HFFc6 (cell line): ENCODE data around the gene DMAP1. TPM values are rescaled to one million over a fixed set of nuclear protein-coding genes. Genes with fewer than 3 reads are reported as not detected.

Experiments
- DNase-seq: peaks from one replicate; pipeline ENCODE4 v3.0.0-alpha.2; 2018
- H3K27ac Mint-ChIP-seq: 2 replicates; pipeline ENCODE4 v1.8.0; 2020; ENCODE audit warnings: mild to moderate bottlenecking, mixed read lengths
- H3K27me3 Mint-ChIP-seq: 2 replicates; pipeline ENCODE4 v1.8.0; 2021; ENCODE audit warnings: mild to moderate bottlenecking, moderate library complexity, mixed read lengths; ENCODE audit not compliant: insufficient read depth
- H3K36me3 Mint-ChIP-seq: 2 replicates; pipeline ENCODE4 v1.8.0; 2021; ENCODE audit warnings: low read depth, mixed read lengths
- H3K4me1 Mint-ChIP-seq: 2 replicates; pipeline ENCODE4 v1.8.0; 2020; ENCODE audit warnings: low read depth, mixed read lengths
- H3K4me3 Mint-ChIP-seq: 2 replicates; pipeline ENCODE4 v1.8.0; 2020; ENCODE audit warnings: mild to moderate bottlenecking, moderate library complexity, mixed read lengths
- H3K9me3 Mint-ChIP-seq: 2 replicates; pipeline ENCODE4 v1.8.0; 2020; ENCODE audit warnings: mild to moderate bottlenecking, mixed read lengths
- CTCF ChIP-seq: fragments of 200-600 bp; sonication (generic); IDR thresholded peaks from 2 replicates; pipeline ENCODE4 v1.5.0; 2021; ENCODE audit warnings: antibody characterized with exemption, mild to moderate bottlenecking
- total RNA-seq, 6 experiments: library from RNA; stranded (reverse); fragmentation: NEBNext Ultra II Directional; extraction: Animal tissue kit (Norgen Biotek cat#: 25700); gene quantifications; 2 replicates in 1 of 6; 3 replicates in 5 of 6; pipeline ENCODE4 v1.2.3, GENCODE V29; 2021

Gene DMAP1
- total RNA-seq, 6 experiments from 2014 or later: 25.7 to 34.6 (median 30.1) TPM

- Mint-ChIP-seq H3K36me3 (no peaks in the 10 kb centered on the region), H3K4me3 (no peak overlapping the region), H3K27me3 (peaks cover 3% of the 10 kb centered on the region; the same call in 1 of the 2 replicates), H3K27ac (no peak overlapping the region), H3K9me3 (no peaks in the 10 kb centered on the region), H3K4me1 (no peaks in the 10 kb centered on the region)
- DNase-seq: no peak
- TF ChIP-seq CTCF: no peak
These were observed 38.2 kb downstream of the DMAP1 start for GRCh38 chr1:44251486-44251885.

- Mint-ChIP-seq H3K27ac (no peak overlapping the region), H3K27me3 (peaks cover 3% of the 10 kb centered on the region; the same call in 1 of the 2 replicates), H3K9me3 (no peaks in the 10 kb centered on the region), H3K36me3 (no peaks in the 10 kb centered on the region), H3K4me1 (no peaks in the 10 kb centered on the region), H3K4me3 (no peak overlapping the region)
- no peak for DNase-seq
- no peak for TF ChIP-seq CTCF
These were observed 38.9 kb downstream of the DMAP1 start for GRCh38 chr1:44251989-44252671.

- Mint-ChIP-seq H3K27me3 (no peaks in the 10 kb centered on the region; the same call in 1 of the 2 replicates), H3K9me3 (no peaks in the 10 kb centered on the region), H3K4me3 (no peak overlapping the region), H3K36me3 (no peaks in the 10 kb centered on the region), H3K27ac (no peak overlapping the region), H3K4me1 (no peaks in the 10 kb centered on the region)
- no peak for DNase-seq
- no peak for TF ChIP-seq CTCF
These were observed 41.2 kb downstream of the DMAP1 start for GRCh38 chr1:44254392-44254910.

GRCh38 chr1:44256762-44257554, 43.7 kb downstream of the DMAP1 start:
- Mint-ChIP-seq H3K27me3 (no peaks in the 10 kb centered on the region; the same call in 1 of the 2 replicates), H3K9me3 (no peaks in the 10 kb centered on the region), H3K36me3 (no peaks in the 10 kb centered on the region), H3K27ac (no peak overlapping the region), H3K4me1 (no peaks in the 10 kb centered on the region), H3K4me3 (no peak overlapping the region)
- no peak for TF ChIP-seq CTCF
- no peak for DNase-seq

GRCh38 chr1:44259090-44259489, 45.8 kb downstream of the DMAP1 start:
- TF ChIP-seq CTCF: no peak
- Mint-ChIP-seq H3K36me3 (no peaks in the 10 kb centered on the region), H3K27me3 (no peaks in the 10 kb centered on the region; the same call in 1 of the 2 replicates), H3K27ac (no peak overlapping the region), H3K9me3 (no peaks in the 10 kb centered on the region), H3K4me3 (no peak overlapping the region), H3K4me1 (no peaks in the 10 kb centered on the region)
- no peak for DNase-seq
